Stomach smooth muscle (tissue), 2 donors: ENCODE data around the gene FATE1.

Experiments used
- H3K27ac ChIP-seq: one replicate; pipeline ENCODE4 v1.7.0; 2013; ENCODE audit warnings: mild to moderate bottlenecking, low read length, inconsistent platforms
- H3K27me3 ChIP-seq, 2 donors: one replicate each; pipeline ENCODE4 v1.7.0; 2013; ENCODE audit warnings: low read length in 2 of 2; ENCODE audit not compliant: insufficient read depth in 2 of 2, control insufficient read depth in 1 of 2
- H3K36me3 ChIP-seq, 2 donors: one replicate each; pipeline ENCODE4 v1.7.0; 2013; ENCODE audit warnings: low read length in 2 of 2; ENCODE audit not compliant: control insufficient read depth in 2 of 2, insufficient read depth in 2 of 2
- H3K4me1 ChIP-seq: one replicate; pipeline ENCODE4 v1.7.0; 2013; ENCODE audit warnings: low read length; ENCODE audit not compliant: control insufficient read depth, insufficient read depth
- H3K4me3 ChIP-seq, 2 donors: one replicate each; pipeline ENCODE4 v1.7.0; 2013; ENCODE audit warnings: low read length in 2 of 2
- H3K9ac ChIP-seq, 2 donors: one replicate each; pipeline ENCODE4 v1.7.0; 2013; ENCODE audit warnings: low read length in 2 of 2, mild to moderate bottlenecking in 1 of 2
- H3K9me3 ChIP-seq, 2 donors: one replicate each; pipeline ENCODE4 v1.7.0; 2013; ENCODE audit warnings: low read length in 2 of 2; ENCODE audit not compliant: control insufficient read depth in 2 of 2
- donor health status: healthy.
- donor health status: Pancreatic carcinoma.

The FATE1 gene

GRCh38 chrX:151742311-151742710, 26.5 kb downstream of the FATE1 start:
- Histone ChIP-seq H3K9me3 (no peaks in the 10 kb centered on the region), H3K27ac (no peak overlapping the region), H3K36me3 (no peaks in the 10 kb centered on the region), H3K27me3 (peaks cover 0 to 17% of the 10 kb centered on the region in 2 donors), H3K4me3 (no peak overlapping the region), H3K9ac (no peak overlapping the region), H3K4me1 (no peaks in the 10 kb centered on the region)

DNA sequence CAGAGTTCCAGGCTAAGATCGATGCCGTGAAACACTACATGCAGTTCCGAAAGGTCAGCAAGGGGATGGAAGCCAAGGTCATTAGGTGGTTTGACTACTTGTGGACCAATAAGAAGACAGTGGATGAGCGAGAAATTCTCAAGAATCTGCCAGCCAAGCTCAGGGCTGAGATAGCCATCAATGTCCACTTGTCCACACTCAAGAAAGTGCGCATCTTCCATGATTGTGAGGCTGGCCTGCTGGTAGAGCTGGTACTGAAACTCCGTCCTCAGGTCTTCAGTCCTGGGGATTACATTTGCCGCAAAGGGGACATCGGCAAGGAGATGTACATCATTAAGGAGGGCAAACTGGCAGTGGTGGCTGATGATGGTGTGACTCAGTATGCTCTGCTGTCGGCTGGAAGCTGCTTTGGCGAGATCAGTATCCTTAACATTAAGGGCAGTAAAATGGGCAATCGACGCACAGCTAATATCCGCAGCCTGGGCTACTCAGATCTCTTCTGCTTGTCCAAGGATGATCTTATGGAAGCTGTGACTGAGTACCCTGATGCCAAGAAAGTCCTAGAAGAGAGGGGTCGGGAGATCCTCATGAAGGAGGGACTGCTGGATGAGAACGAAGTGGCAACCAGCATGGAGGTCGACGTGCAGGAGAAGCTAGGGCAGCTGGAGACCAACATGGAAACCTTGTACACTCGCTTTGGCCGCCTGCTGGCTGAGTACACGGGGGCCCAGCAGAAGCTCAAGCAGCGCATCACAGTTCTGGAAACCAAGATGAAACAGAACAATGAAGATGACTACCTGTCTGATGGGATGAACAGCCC, 28.0 kb downstream of the FATE1 start:
- Histone ChIP-seq H3K36me3 (no peaks in the 10 kb centered on the region), H3K27ac (no peak overlapping the region), H3K9ac (no peak overlapping the region), H3K9me3 (no peaks in the 10 kb centered on the region), H3K4me1 (no peaks in the 10 kb centered on the region), H3K27me3 (peaks cover 0 to 16% of the 10 kb centered on the region in 2 donors), H3K4me3 (no peak overlapping the region)

GRCh38 chrX:151745651-151746050, 29.8 kb downstream of the FATE1 start:
- H3K4me1 ChIP-seq, result no peaks in the 10 kb centered on the region
- H3K27me3 ChIP-seq, result peaks cover 0 to 15% of the 10 kb centered on the region in 2 donors

GRCh38 chrX:151746502-151746901, 30.7 kb downstream of the FATE1 start:
- Histone ChIP-seq H3K9ac (no peak overlapping the region), H3K27ac (no peak overlapping the region), H3K4me3 (no peak overlapping the region), H3K36me3 (no peaks in the 10 kb centered on the region), H3K9me3 (no peaks in the 10 kb centered on the region), H3K4me1 (no peaks in the 10 kb centered on the region), H3K27me3 (peaks cover 0 to 23% of the 10 kb centered on the region in 2 donors)

More at GRCh38 chrX:151745651-151746050, 29.8 kb downstream of the FATE1 start:
- Histone ChIP-seq H3K9ac (no peak overlapping the region), H3K36me3 (no peaks in the 10 kb centered on the region), H3K27ac (no peak overlapping the region), H3K9me3 (no peaks in the 10 kb centered on the region), H3K4me3 (no peak overlapping the region)

DNA sequence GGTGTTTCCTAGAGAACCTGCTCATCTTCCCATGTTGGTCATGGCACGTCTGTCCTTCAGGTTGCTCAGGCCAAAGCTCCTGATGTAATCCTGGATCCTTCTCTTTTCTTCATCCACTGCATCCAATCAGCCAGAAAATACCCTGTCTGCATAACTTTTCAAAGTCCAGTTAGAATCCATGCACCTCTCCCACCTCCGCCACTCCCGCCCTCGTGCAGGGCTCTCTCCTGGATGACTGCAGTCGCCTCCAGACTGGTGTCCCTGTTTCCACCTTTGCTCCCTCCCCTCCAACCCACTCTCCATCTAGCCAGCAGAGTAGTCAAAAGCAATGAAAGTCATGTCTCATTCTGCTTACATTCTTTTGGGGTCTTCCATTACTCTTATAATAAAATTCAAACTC, 34.7 kb downstream of the FATE1 start:
- H3K27ac ChIP-seq, result no peak overlapping the region
- no peaks in the 10 kb centered on the region for H3K4me1 ChIP-seq
- H3K4me3 ChIP-seq, result no peak overlapping the region
- H3K9ac ChIP-seq, result no peak overlapping the region
- H3K27me3 ChIP-seq, result peaks cover 0 to 28% of the 10 kb centered on the region in 2 donors
- no peaks in the 10 kb centered on the region for H3K36me3 ChIP-seq
- H3K9me3 ChIP-seq, result no peaks in the 10 kb centered on the region

GRCh38 chrX:151752847-151753246, 37.0 kb downstream of the FATE1 start:
- Histone ChIP-seq H3K27me3 (peaks cover 0 to 31% of the 10 kb centered on the region in 2 donors), H3K27ac (no peak overlapping the region)

DNA sequence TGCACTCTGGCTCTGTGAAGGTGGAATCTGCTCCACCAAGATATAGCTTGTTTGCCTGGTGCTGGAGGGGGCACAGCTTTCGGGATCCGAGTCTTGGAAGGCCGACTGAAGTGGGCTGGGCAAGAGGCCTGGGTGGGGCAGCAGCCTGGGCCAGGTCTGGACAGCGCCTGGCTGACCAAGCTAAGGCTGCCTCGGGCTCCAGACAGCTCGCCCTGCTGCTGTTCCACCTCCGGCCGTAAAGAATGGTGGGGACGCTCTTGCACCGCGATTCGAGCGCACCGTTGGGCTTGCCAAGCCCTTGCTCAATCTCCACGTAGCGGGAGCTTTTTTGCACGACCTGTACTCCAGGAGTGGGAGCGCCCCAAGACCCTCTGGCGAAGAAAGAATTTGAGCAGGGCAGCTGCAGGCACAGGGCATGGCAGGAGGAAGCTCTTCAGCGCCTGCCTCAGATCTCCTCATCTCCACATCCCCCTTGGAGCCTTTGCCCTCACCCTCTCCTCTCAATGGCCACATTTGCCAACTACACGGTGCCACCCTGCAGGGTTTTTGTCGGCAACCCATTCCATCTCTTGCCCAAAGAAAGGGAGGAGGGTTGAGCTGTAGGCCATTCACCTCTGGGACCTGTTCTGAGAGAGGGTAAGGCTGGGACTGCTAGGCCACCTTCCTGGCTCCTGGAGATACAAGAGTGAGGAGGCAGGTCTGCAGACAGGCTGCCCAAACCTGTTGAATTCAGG, 37.6 kb downstream of the FATE1 start:
- Histone ChIP-seq H3K9me3 (no peaks in the 10 kb centered on the region), H3K9ac (no peak overlapping the region), H3K27me3 (peaks cover 0 to 31% of the 10 kb centered on the region in 2 donors), H3K4me1 (no peaks in the 10 kb centered on the region), H3K27ac (no peak overlapping the region), H3K4me3 (no peak overlapping the region), H3K36me3 (no peaks in the 10 kb centered on the region)

More at GRCh38 chrX:151752847-151753246, 37.0 kb downstream of the FATE1 start:
- Histone ChIP-seq H3K4me3 (no peak overlapping the region), H3K4me1 (no peaks in the 10 kb centered on the region), H3K9me3 (no peaks in the 10 kb centered on the region), H3K9ac (no peak overlapping the region), H3K36me3 (no peaks in the 10 kb centered on the region)

DNA sequence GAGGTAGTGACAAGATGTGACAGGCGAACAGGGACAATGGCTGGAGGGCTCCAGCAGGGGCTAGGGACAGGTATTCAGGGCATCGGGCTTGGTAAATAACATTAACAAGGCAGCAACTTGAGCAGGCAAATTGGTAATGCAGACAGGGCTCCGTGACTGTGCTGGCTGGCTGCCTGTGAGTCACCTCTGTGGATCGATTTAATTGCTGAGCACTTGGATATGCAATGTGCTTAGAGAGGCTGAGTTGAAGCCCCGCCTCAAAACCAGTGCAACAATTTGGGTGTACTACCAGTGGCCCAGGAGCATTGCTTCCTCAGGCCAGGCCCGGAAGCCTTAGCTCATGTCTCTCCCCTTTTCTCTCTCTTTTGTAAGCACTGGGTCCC, 38.2 kb downstream of the FATE1 start:
- Histone ChIP-seq H3K27ac (no peak overlapping the region), H3K4me3 (no peak overlapping the region), H3K9me3 (no peaks in the 10 kb centered on the region), H3K36me3 (no peaks in the 10 kb centered on the region), H3K27me3 (peaks cover 0 to 31% of the 10 kb centered on the region in 2 donors), H3K9ac (no peak overlapping the region), H3K4me1 (no peaks in the 10 kb centered on the region)

DNA sequence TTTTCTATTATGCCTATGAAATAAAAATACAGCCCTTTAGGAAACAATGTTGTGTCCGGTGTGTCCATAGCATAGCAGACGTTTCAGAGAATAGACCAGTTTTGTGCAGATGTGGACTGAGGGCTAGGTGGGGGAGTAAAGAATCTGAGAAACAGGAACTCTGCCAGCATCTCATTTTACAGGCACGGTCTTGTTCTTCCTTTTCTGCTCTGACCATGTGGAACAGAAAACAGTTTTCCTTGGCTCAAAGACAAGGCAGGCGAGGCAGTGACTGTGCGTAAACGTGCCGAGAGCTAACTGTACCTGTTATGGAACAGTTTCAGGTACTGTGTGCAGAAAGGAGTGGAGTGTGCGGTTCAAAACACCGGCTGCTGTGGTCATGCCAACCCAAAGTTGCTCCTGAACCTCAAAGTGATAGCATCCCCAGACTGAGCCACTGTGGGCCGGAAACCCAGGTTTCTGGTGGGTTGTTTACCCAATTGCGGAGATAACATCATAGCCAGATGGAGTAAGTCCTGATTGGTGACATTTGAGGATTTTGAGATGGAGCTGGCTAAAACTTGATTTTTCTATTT, 38.9 kb downstream of the FATE1 start:
- Histone ChIP-seq H3K4me1 (no peaks in the 10 kb centered on the region), H3K9me3 (no peaks in the 10 kb centered on the region), H3K4me3 (no peak overlapping the region), H3K36me3 (no peaks in the 10 kb centered on the region), H3K27me3 (peaks cover 0 to 29% of the 10 kb centered on the region in 2 donors), H3K27ac (no peak overlapping the region), H3K9ac (no peak overlapping the region)

GRCh38 chrX:151759041-151759708, 43.3 kb downstream of the FATE1 start:
- no peaks in the 10 kb centered on the region for H3K9me3 ChIP-seq
- no peak overlapping the region for H3K4me3 ChIP-seq
- no peak overlapping the region for H3K9ac ChIP-seq
- H3K4me1 ChIP-seq, result no peaks in the 10 kb centered on the region
- H3K36me3 ChIP-seq, result no peaks in the 10 kb centered on the region
- peaks cover 0 to 11% of the 10 kb centered on the region in 2 donors for H3K27me3 ChIP-seq
- H3K27ac ChIP-seq, result no peak overlapping the region
